ENCODE measurements around the gene ACTN4. TPM values are rescaled to one million over a fixed set of nuclear protein-coding genes. Genes with fewer than 3 reads are reported as not detected.

ACTN4 gene
- total and polyA plus RNA-seq, 2 donors (not counting 3 experiments of a cell fraction or from before 2014, with no cell fraction given) = 313 to 748 TPM

DNA sequence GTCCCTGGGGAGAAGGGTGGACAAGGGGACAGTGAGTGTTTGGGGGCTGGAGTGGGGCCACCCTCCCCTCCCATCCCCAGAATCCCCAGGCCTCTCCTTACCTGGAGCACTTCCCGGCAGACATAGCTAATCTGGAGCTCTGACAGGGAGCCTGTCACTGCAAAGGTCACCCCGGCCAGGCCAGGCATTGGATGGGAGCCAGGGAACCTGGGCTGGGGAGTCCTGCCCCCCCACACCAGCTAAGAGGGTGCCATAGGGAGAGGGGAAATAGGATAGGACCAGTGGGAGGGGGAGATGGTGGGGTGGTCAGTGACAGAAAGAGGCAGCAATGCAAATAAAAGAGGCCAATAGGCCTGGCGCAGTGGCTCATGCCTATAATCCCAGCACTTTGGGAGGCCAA lies 33.2 kb upstream of the ACTN4 start:
- POLR2A ChIA-PET = no interaction called here
- BruUV-seq (replicated peaks) = no TSS peak
- dilution Hi-C loops (cut with MboI; ENCODE audit: extremely low pct_ligation_motif_present, low sequenced_read_pairs) = no loop called here

More for the DNA sequence above, 33.2 kb upstream of the ACTN4 start:
- Histone ChIP-seq H3K4me3 (replicated peaks in 1 of 3; ENCODE audit: insufficient read depth in 1 of 3, low read depth in 1 of 3, low read length in 3 of 3) (no peak overlapping the region), H2AFZ (ENCODE audit: low read depth, low read length) (no peak overlapping the region), H3K79me2 (ENCODE audit: control insufficient read depth, insufficient read depth, low read length) (peaks cover 3% of the 10 kb centered on the region), H4K20me1 (replicated peaks; ENCODE audit: control insufficient read depth, extremely low read depth, insufficient read depth, low read length) (no peaks in the 10 kb centered on the region), H3K9me3 (replicated peaks; ENCODE audit: control insufficient read depth, insufficient read depth, low read length) (no peaks in the 10 kb centered on the region), H3K9me1 (replicated peaks; ENCODE audit: control insufficient read depth, extremely low read depth, insufficient read depth, low read length) (no peaks in the 10 kb centered on the region), H3K4me1 (ENCODE audit: control insufficient read depth, extremely low read depth, insufficient read depth, low read length) (peaks cover 6% of the 10 kb centered on the region), H3K9ac (replicated peaks; ENCODE audit: extremely low read depth, insufficient read depth, low read length) (no peak overlapping the region), H3K36me3 (ENCODE audit: control insufficient read depth in 2 of 2, extremely low read depth in 1 of 2, insufficient read depth in 2 of 2, low read length in 2 of 2) (no peaks in the 10 kb centered on the region), H3K27ac (ENCODE audit: insufficient read depth, low read depth, low read length) (no peak overlapping the region), H3K27me3 (ENCODE audit: control insufficient read depth in 2 of 2, insufficient read depth in 2 of 2, low read length in 2 of 2) (no peaks in the 10 kb centered on the region), H3K4me2 (ENCODE audit: insufficient read depth, low read length) (no peak overlapping the region)
- CTCF ChIA-PET = interaction anchor here (0.6 to 0.9 kb wide), 2 partner anchors 23 to 28 kb away, joined by 4 to 5 read pairs; no protein-coding TSS in a partner anchor
- DNase-seq (ENCODE audit: low read depth, low spot score) = no peak
- TF ChIP-seq POLR2AphosphoS5 (IDR thresholded peaks at IDR 0.05; ENCODE audit: insufficient read depth, low read depth, low read length) = no peak
- no peak for TF ChIP-seq POLR2A (IDR thresholded peaks at IDR 0.05; ENCODE audit: low read depth, low read length)
- TF ChIP-seq, protein P1, sequence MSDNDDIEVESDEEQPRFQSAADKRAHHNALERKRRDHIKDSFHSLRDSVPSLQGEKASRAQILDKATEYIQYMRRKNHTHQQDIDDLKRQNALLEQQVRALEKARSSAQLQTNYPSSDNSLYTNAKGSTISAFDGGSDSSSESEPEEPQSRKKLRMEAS (IDR thresholded peaks at IDR 0.05; ENCODE audit: insufficient read depth, insufficient read length) = no peak
- TF ChIP-seq EZH2 (IDR thresholded peaks at IDR 0.05; ENCODE audit: borderline replicate concordance, low read depth, low read length, severe bottlenecking) = no peak
- TF ChIP-seq GATA2 (IDR thresholded peaks at IDR 0.05; ENCODE audit: insufficient read depth, insufficient read length, low read depth, low read length) = no peak
- TF ChIP-seq JUN (IDR thresholded peaks at IDR 0.05; ENCODE audit: borderline replicate concordance, insufficient read depth, insufficient read length, low read depth) = no peak
- no peak for TF ChIP-seq MYC (IDR thresholded peaks at IDR 0.05; ENCODE audit: low read depth, low read length)
- TF ChIP-seq FOS (IDR thresholded peaks at IDR 0.05; ENCODE audit: borderline replicate concordance, insufficient read depth, low read length) = no peak
- no peak for TF ChIP-seq CTCF (IDR thresholded peaks at IDR 0.05; ENCODE audit: extremely low read depth in 1 of 2, insufficient read depth in 1 of 2, low read depth in 1 of 2, low read length in 2 of 2)
- FAIRE-seq = no peak
- intact Hi-C loops (cut with micrococcal nuclease) = no loop called here
